Measurements from ENCODE around the gene PHOSPHO1.

Gene PHOSPHO1

GRCh38 chr17:49242813-49243212, 12.2 kb upstream of the PHOSPHO1 start:
- DNase-seq (ENCODE audit: low spot score) = no peak

- DNase-seq (ENCODE audit: low spot score) = no peak
Measured at GRCh38 chr17:49241692-49242397, 11.3 kb upstream of the PHOSPHO1 start.

- DNase-seq (ENCODE audit: low spot score) = no peak
Measured at GRCh38 chr17:49241040-49241439, 10.5 kb upstream of the PHOSPHO1 start.

GRCh38 chr17:49240619-49241018, 10.0 kb upstream of the PHOSPHO1 start:
- no peak for DNase-seq (ENCODE audit: low spot score)

- DNase-seq (ENCODE audit: low spot score) = no peak
Measured at GRCh38 chr17:49239963-49240362, 9.4 kb upstream of the PHOSPHO1 start.

GRCh38 chr17:49235896-49236295, 5.3 kb upstream of the PHOSPHO1 start:
- no peak for DNase-seq (ENCODE audit: low spot score)

- no peak for DNase-seq (ENCODE audit: low spot score)
Measured at GRCh38 chr17:49234509-49235080, 4.0 kb upstream of the PHOSPHO1 start.

GRCh38 chr17:49231563-49231894, 942 bp upstream of the PHOSPHO1 start:
- DNase-seq (ENCODE audit: low spot score) = no peak

GRCh38 chr17:49229805-49230600, 584 bp downstream of the PHOSPHO1 start:
- DNase-seq (ENCODE audit: low spot score) = no peak

- no peak for DNase-seq (ENCODE audit: low spot score)
Measured at GRCh38 chr17:49229076-49229804, 1.3 kb downstream of the PHOSPHO1 start.

GRCh38 chr17:49227436-49228261, 2.9 kb downstream of the PHOSPHO1 start:
- peak; percentile 75 for DNase-seq (ENCODE audit: low spot score)

- peak; percentile 37 for DNase-seq (ENCODE audit: low spot score)
Measured at GRCh38 chr17:49226771-49227435, 3.7 kb downstream of the PHOSPHO1 start.

- DNase-seq (ENCODE audit: low spot score) = no peak
Measured at GRCh38 chr17:49225554-49226236, 4.9 kb downstream of the PHOSPHO1 start.

- no peak for DNase-seq (ENCODE audit: low spot score)
Measured at GRCh38 chr17:49224997-49225337, 5.6 kb downstream of the PHOSPHO1 start.

- DNase-seq (ENCODE audit: low spot score) = no peak
Measured at GRCh38 chr17:49224198-49224996, 6.2 kb downstream of the PHOSPHO1 start.

- peak; percentile 41 for DNase-seq (ENCODE audit: low spot score)
Measured at GRCh38 chr17:49223517-49224197, 6.9 kb downstream of the PHOSPHO1 start.

- DNase-seq (ENCODE audit: low spot score) = no peak
Measured at GRCh38 chr17:49223168-49223516, 7.4 kb downstream of the PHOSPHO1 start.

- no peak for DNase-seq (ENCODE audit: low spot score)
Measured at GRCh38 chr17:49219987-49220386, 10.6 kb downstream of the PHOSPHO1 start.

Measured in kidney tubule cell (primary cell).